ENCODE data around the gene TTC5.
"Not testable (repeated sequence)": the region's sequence is repeated elsewhere in the genome, so short reads cannot be mapped to it uniquely, and the experiment has no call there.

TTC5 gene

GRCh38 chr14:20295067-20295466, 10.7 kb downstream of the TTC5 start:
- no peak for DNase-seq

GRCh38 chr14:20294636-20295035, 11.1 kb downstream of the TTC5 start:
- DNase-seq, result no peak

GRCh38 chr14:20281998-20282397, 23.8 kb downstream of the TTC5 start:
- not testable (repeated sequence) for DNase-seq

GRCh38 chr14:20280265-20280664, 25.5 kb downstream of the TTC5 start:
- not testable (repeated sequence) for DNase-seq

GRCh38 chr14:20278414-20278813, 27.3 kb downstream of the TTC5 start:
- no peak for DNase-seq

- no peak for DNase-seq
Observed at GRCh38 chr14:20277409-20277808, 28.3 kb downstream of the TTC5 start.

- no peak for DNase-seq
Observed at GRCh38 chr14:20274062-20274461, 31.7 kb downstream of the TTC5 start.

- not testable (repeated sequence) for DNase-seq
Observed at GRCh38 chr14:20264361-20264760, 41.4 kb downstream of the TTC5 start.

- no peak for DNase-seq
Observed at GRCh38 chr14:20262642-20263128, 43.1 kb downstream of the TTC5 start.

- DNase-seq, result no peak
Observed at GRCh38 chr14:20247646-20248246, 58.0 kb downstream of the TTC5 start.

Data from stimulated activated CD8-positive, alpha-beta memory T cell treated with anti-CD3 and anti-CD28 coated beads, Interleukin-4, amount 100 ng/mL, for 48 hours (primary cell).